HG03135 (cell line): ENCODE results near the gene PGP.
"Not testable (repeated sequence)": the region's sequence is repeated elsewhere in the genome, so short reads cannot be mapped to it uniquely, and the experiment has no call there.

ENCODE experiments used
- ATAC-seq: cut with Tn5 transposase; IDR thresholded peaks from one replicate; pipeline ENCODE4 v1.9.1; 2021; ENCODE audit warnings: mild to moderate bottlenecking, moderate library complexity; ENCODE audit not compliant: unreplicated experiment

Gene PGP

GRCh38 chr16:2214719-2214968, at the start of gene PGP:
PGP (minus strand) TSS chr16:2214840; CDS start chr16:2214777, 63 bp downstream.
- peak; percentile 74 for ATAC-seq

DNA sequence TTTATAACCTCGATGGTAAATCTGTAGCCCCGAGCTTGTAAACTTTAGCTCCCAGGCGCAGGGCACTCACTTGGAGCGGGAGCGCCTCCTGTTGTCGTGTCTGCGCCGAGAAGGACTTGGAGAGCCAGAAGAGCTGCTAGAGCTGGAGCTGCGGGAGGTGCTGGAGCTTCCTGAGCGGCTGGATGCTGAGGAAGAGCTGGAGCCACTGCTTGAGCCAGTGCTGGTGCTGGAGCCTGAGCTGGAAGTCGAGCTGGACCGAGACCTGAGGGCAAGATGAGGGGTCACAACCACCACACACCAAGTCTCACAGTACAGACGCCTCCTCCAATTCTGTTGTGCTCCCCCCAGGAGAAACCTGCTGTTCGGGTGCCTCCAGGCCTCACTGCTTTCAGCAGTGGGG, 48.4 kb upstream of the PGP start:
- not testable (repeated sequence) for ATAC-seq

DNA sequence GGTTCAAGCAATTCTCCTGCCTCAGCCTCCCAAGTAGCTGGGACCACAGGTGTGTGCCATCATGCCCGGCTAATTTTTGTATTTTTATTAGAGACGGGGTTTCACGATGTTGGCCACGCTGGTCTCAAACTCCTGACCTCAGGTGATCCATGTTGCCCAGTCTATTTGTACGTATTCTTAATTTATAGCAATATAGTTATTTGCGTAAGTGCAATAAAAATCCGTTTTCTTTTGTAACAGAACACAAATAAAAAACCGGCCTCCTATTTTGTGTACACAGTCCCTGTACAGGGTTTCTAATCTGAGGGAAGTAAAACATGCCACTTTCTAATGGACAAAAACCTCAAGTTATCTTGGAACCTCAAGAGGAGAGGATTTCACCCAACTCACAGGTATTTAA, 45.6 kb upstream of the PGP start:
- ATAC-seq: no peak

GRCh38 chr16:2258530-2258929, 43.9 kb upstream of the PGP start:
- ATAC-seq: not testable (repeated sequence)

DNA sequence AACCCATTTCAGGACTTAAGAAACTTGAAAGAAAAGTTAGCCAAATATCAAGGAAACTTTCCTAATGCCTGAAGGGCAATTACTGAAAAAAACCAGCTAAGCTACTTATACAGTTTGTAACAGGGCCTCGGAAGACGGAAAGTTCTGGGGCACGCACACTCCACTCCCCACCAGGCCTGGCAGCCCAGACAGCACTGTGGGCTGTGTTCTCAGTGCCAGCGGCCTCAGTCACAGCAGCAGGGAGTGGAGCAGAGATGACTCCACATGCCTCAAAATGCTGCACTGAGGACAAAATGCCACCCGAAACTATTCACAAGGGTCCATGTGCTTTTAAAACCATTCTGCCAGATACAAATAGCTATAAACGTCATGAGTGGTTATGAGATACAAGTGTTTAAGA, 43.1 kb upstream of the PGP start:
- ATAC-seq: no peak

DNA sequence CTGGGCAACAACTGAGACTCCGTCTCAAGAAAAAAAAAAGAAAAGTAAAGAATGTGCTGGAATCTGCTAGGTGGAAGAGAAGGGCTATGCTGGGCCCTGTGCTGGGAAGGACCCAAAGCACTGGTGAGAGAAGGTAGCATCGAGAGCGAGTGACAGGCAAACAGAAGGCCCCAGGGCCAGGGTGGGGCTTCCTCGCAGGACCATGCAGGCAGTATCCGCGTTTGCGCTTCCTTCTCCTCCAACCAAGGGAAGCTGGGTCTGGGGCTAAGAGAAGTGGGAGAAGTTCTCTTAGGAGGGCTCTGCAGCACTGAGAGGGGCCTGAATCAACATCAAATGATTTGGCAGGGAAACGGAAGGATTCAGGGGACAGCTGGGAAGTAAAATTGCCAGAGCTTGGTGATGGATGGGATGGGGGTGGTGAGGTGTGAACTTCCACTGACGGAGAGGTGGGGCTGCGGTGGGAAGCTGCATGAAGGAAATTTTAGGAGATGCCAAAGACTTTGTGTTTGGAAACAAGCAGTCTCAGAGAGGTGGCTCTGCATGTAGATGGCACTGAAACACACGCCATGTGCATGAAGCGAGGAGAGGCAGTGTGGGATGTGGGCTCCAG, 42.0 kb upstream of the PGP start:
- ATAC-seq: no peak

GRCh38 chr16:2253293-2253692, 38.7 kb upstream of the PGP start:
- ATAC-seq: no peak

DNA sequence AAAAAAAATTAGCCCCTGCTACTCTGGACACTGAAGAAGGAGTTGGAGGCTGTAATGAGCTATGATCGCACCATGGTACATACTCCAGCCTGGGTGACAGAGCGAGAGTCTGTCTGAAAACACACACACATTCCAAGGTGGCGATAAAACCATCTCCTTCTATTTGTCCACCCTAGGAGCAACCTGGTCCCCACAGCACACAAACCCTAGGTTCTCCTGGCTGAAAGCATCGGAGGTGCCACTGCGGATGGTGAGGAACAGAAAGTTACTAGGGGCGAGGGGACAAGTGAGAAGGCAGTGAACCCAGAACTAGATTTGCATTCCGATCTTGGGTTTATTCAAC, 38.1 kb upstream of the PGP start:
- ATAC-seq: no peak

GRCh38 chr16:2251296-2252111, 36.9 kb upstream of the PGP start, which contains the start of gene ECI1:
ECI1 (minus strand) TSS chr16:2251587; CDS start chr16:2251566, 21 bp downstream.
- peak; percentile 82 for ATAC-seq

- no peak for ATAC-seq
Measured at GRCh38 chr16:2250652-2251295, 36.1 kb upstream of the PGP start.

DNA sequence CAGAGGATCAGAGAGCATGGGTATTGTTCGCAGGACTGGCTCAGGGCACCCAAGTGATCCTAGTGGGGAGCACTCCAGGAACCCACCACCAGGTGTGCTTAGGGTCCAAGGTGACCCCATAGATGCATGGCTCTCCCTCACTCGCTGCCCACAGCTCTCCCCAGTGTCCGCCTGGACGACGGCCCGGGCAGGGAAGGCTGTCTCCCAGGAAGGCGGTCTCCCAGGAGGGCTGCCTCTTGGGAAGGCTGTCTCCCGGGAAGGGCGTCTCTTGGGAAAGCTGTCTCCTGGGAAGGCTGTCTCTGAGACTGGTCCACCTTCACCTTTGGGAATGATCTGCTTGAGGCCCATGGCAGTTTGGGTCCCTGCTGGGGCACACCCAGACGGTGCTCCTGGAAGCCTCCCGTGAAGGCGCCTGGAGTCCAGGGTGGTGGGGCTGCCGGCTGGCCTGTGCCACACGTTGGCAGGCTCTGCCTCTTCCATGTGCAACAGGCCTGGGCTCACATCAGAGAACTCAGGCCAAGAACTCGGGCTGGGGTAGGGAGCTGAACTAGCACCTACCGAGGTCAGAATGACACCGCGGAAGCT, 31.8 kb upstream of the PGP start:
- ATAC-seq: no peak

DNA sequence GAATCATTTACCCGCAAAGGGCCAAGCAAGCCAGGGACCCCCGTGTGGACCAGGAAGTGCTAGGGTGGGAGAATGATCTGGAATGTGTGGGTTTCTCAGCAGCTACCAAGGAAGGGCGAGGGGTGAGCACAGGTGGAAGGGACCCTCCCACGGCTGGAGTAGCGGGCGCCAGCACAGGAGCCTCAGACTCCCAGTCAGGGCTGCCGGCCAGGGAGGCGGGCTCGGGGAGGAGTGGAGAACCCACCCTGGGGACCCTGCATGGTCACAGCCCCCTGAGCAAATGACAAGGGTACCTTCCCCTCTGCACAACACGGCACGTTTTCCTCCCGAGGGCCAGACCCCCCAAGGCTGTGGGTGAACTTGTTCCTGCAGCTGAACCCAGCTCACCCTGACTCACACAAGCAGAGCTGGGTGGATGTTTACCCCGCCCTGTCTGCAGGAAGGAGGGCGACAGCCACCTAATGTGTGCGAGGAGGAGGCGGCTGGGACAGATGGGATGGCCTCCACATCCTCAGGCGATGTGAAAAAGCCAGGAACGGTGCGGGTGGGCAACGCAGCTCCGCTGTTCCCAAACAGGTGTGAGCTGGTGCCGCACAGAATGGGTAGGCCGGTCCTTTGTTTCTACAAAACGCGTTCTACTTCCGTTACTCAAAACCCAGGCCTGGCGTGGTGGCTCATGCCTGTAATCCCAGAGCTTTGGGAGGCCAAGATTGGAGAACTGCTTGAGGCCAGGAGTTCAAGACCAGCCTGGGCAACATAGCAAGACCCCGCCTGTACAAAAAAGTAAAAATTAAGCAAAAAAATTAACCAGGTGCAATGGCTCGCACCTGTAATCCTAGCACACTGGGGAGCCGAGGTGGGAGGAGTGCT, 30.5 kb upstream of the PGP start:
- ATAC-seq: no peak

- ATAC-seq: no peak
Measured at GRCh38 chr16:2244301-2244700, 29.7 kb upstream of the PGP start.

DNA sequence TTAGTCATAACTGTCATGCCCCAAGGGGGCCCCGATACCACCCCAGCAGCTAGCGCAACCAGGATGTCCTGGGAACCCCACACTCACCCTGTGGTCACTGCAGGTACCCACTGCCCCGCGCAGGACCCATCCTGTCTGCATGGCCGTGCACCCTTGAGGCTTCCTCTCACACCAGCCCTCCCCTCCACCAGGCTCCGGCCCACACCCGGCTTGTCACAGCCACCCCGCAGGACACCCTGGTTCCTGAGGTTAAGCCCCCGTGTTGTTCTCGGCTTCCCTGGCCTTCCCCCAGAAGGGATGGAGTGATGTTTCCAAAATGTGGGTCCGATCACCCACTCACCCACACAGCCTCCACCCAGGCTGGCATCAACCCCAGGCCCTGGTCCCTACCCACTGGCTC, 29.1 kb upstream of the PGP start:
- ATAC-seq: no peak

DNA sequence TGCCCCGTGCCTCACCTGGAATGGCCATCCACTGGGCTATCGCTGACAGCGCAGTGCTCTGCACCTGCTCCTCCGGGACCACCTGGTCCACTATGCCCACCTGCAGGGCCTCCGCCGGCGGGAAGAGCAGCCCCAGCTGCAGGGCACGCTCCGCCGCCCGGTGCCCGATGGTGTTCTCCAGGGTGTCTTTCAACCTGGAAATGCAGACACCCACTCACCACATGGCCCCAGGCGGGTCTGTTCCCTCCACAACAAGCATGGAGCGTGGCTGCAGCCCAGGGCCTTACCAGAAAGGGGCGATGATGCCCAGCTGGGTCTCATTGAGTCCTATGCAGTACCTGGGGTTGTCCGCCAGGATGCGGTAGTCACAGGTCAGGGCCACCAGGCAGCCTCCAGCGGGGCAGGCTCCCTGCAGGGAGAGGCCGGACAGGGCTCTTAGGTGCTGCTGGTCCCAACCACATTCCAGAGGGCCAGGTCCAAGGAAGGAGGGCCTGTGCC, 28.4 kb upstream of the PGP start:
- ATAC-seq: no peak

GRCh38 chr16:2242598-2242997, 28.0 kb upstream of the PGP start:
- no peak for ATAC-seq

- not testable (repeated sequence) for ATAC-seq
Measured at GRCh38 chr16:2240331-2240730, 25.7 kb upstream of the PGP start.

- no peak for ATAC-seq
Measured at GRCh38 chr16:2238838-2239675, 24.4 kb upstream of the PGP start.

DNA sequence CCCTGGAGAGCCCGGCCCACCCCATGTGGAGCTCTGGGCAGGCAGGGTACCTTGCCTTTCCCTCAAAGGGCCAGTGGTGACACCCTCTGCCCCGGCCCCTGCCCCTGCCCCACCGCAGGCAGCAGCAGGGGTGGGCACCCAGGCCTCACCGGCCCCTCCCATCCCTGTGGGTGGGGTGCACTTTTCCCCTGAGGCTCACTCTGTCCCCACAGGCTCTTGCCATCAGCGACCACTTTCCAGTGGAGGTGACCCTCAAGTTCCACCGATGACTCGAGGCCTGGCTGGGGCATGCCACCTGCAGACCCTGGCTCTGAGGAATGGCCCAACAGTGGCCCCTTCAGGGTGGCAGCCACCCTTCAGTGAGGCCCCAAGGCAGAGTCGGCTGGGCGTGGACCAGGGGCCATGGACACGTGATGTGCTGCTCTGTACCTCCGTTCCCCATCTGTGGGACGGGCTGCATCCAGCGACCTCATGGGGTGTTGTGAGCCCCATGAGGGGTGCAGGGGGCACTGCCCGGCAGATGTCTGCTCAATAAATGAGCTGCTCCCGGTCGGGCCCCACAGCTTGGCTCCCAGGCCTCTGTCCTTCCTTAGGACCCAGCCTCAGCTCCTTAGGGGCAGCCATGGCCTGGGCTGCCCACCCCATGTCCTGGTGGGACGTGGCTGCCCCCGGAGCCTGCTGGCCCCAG, 23.7 kb upstream of the PGP start:
- ATAC-seq: no peak
